ENCODE measurements around the gene ADCY3. TPM values are rescaled to one million over a fixed set of nuclear protein-coding genes. Genes with fewer than 3 reads are reported as not detected.
A peak's percentile ranks its signal among the peaks of the same experiment; 100 is the strongest.

ADCY3 gene
- total RNA-seq, 1 experiment from 2014 or later = 39.5 TPM

DNA sequence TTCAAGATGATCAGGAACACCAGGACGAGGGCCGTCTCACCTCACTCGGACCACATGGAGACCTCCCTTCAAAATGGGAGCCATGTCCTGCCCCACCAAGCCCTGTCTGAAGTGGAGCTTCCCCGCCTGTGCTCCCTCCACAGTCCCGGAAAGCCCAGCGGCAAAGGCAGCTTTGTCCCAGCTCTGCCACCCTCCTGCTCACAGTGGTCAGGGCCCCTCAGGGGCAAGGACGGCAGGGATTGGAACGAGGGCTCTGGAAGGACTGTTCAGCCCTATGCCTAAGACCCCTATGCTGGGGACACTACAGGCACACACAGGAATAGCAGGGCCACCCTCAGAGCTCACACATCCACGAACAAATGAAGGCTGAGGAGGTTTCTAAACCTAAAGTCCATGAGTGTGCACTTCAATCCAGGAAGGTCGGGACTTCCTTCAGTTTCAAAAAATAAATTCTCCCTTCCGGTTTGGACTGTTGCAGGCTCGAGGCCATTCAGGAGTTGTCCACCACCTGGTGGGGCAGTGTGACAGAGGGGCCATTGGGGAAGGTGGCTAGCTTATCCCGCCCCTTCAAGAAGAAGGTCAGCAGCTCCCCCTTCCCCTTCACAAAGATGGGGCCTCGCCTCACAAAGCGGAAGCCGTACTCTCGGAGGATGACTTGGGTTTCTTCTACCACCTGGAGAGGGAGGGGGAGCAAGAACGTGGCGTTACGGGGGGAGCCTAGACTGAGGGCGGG is 100.4 kb downstream of the ADCY3 start:
- Histone ChIP-seq H3K27me3 (ENCODE audit: insufficient read depth, low read length) (no peaks in the 10 kb centered on the region), H3K9me3 (ENCODE audit: control insufficient read depth, low read depth, low read length) (no peaks in the 10 kb centered on the region), H2BK20ac (ENCODE audit: low read depth, low read length, poor library complexity, severe bottlenecking) (no peak overlapping the region), H2BK15ac (ENCODE audit: low read depth, low read length) (no peak overlapping the region), H3K4me1 (ENCODE audit: insufficient read depth, low read length) (peaks cover 16% of the 10 kb centered on the region), H3K9ac (ENCODE audit: extremely low read depth, insufficient read length, low read length) (no peak overlapping the region), H3K4me2 (ENCODE audit: insufficient read depth, insufficient read length, low read length) (no peak overlapping the region), H3K56ac (ENCODE audit: insufficient read length, low read depth, low read length) (no peak overlapping the region), H3K4ac (ENCODE audit: low read depth, low read length) (no peak overlapping the region), H3K18ac (ENCODE audit: insufficient read length, low read depth, low read length) (no peak overlapping the region), H3K23me2 (ENCODE audit: insufficient read length, low read depth, low read length, poor library complexity, severe bottlenecking) (no peaks in the 10 kb centered on the region), H3T11ph (ENCODE audit: low read length) (no peak overlapping the region), H3K14ac (ENCODE audit: insufficient read depth, low read length) (no peak overlapping the region), H2AK5ac (ENCODE audit: insufficient read length, low read length) (no peak overlapping the region), H3K27ac (ENCODE audit: insufficient read length, low read depth, low read length) (no peak overlapping the region), H2BK5ac (ENCODE audit: insufficient read length, low read length) (no peak overlapping the region), H3K23ac (ENCODE audit: insufficient read length, low read depth, low read length) (no peak overlapping the region), H4K20me1 (ENCODE audit: control insufficient read depth, insufficient read depth, insufficient read length) (no peaks in the 10 kb centered on the region), H4K8ac (replicated peaks; ENCODE audit: insufficient read length, low read depth, low read length) (no peak overlapping the region), H4K91ac (ENCODE audit: insufficient read length, low read depth, low read length) (no peak overlapping the region), H2AFZ (ENCODE audit: low read length) (no peak overlapping the region), H4K5ac (ENCODE audit: insufficient read length, low read depth, low read length) (no peak overlapping the region), H2BK120ac (ENCODE audit: low read depth, low read length, poor library complexity, severe bottlenecking) (no peak overlapping the region), H2BK12ac (ENCODE audit: insufficient read length, low read depth, low read length) (no peak overlapping the region), H3K79me1 (ENCODE audit: insufficient read depth, low read depth, low read length, poor library complexity, severe bottlenecking) (no peaks in the 10 kb centered on the region), H3K79me2 (ENCODE audit: insufficient read depth, low read length) (no peaks in the 10 kb centered on the region)
- WGBS (ENCODE audit: extremely low coverage, insufficient read length, low lambda C conversion rate) = no CpG with 5 or more reads among the region's 21 CpGs
- H3K9me3 Mint-ChIP-seq = peaks cover 0 to under 1% of the 10 kb centered on the region in 2 experiments; a peak in 1 of 5 replicates
- no peak overlapping the region for H3K4me3 Mint-ChIP-seq
- TF ChIP-seq, protein P1, sequence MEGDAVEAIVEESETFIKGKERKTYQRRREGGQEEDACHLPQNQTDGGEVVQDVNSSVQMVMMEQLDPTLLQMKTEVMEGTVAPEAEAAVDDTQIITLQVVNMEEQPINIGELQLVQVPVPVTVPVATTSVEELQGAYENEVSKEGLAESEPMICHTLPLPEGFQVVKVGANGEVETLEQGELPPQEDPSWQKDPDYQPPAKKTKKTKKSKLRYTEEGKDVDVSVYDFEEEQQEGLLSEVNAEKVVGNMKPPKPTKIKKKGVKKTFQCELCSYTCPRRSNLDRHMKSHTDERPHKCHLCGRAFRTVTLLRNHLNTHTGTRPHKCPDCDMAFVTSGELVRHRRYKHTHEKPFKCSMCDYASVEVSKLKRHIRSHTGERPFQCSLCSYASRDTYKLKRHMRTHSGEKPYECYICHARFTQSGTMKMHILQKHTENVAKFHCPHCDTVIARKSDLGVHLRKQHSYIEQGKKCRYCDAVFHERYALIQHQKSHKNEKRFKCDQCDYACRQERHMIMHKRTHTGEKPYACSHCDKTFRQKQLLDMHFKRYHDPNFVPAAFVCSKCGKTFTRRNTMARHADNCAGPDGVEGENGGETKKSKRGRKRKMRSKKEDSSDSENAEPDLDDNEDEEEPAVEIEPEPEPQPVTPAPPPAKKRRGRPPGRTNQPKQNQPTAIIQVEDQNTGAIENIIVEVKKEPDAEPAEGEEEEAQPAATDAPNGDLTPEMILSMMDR (conservative IDR thresholded peaks at IDR 0.05) = no peak
- peaks cover 34 to 37% of the 10 kb centered on the region in 2 experiments for H3K4me1 Mint-ChIP-seq
- peaks cover 76 to 91% (median 89%) of the 10 kb centered on the region in 3 experiments for H3K36me3 Mint-ChIP-seq (ENCODE audit: insufficient read depth in 1 of 3, low read depth in 3 of 3)
- no peak for DNase-seq
- peak overlapping the region in 2 of 3 experiments; percentile 40 to 62; a peak in 3 of 7 replicates for H3K27ac Mint-ChIP-seq
- no peaks in the 10 kb centered on the region; the same call in 1 of the 2 replicates for H3K27me3 Mint-ChIP-seq (ENCODE audit: low read depth)

All from H9 (cell line).